NCI-H1436 (cell line): Measurements from ENCODE around the gene RPLP2.

Experiments used
- DNase-seq: peaks from one replicate; lab custom pipeline; 2025; lab: John Stamatoyannopoulos, UW

Gene RPLP2

GRCh38 chr11:791658-792534 lies 17.9 kb upstream of the RPLP2 start:
- DNase-seq: no peak

- no peak for DNase-seq
Observed at GRCh38 chr11:792535-792821, 17.3 kb upstream of the RPLP2 start.

DNA sequence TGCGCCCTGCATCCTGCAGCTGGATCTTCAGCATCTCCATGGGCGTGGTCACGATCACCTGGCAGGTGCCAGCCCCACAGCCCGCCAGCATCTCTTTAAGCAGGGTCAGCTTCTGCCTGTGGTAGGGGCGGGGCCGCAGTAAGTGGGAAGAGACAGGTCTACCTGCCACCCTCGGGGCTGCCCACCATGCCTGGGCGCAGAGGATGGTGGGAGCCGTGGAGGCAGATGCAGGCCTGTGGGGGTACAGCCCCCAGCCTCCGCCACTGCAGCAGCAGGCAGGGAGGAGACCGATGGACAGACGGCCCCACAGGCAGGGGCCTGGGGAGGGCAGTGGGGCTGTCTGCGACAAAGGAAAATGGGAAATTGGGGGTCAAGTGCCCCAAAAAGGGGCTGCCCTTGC lies 16.9 kb upstream of the RPLP2 start:
- DNase-seq: no peak

- DNase-seq: no peak
Observed at GRCh38 chr11:793556-793955, 16.2 kb upstream of the RPLP2 start.

DNA sequence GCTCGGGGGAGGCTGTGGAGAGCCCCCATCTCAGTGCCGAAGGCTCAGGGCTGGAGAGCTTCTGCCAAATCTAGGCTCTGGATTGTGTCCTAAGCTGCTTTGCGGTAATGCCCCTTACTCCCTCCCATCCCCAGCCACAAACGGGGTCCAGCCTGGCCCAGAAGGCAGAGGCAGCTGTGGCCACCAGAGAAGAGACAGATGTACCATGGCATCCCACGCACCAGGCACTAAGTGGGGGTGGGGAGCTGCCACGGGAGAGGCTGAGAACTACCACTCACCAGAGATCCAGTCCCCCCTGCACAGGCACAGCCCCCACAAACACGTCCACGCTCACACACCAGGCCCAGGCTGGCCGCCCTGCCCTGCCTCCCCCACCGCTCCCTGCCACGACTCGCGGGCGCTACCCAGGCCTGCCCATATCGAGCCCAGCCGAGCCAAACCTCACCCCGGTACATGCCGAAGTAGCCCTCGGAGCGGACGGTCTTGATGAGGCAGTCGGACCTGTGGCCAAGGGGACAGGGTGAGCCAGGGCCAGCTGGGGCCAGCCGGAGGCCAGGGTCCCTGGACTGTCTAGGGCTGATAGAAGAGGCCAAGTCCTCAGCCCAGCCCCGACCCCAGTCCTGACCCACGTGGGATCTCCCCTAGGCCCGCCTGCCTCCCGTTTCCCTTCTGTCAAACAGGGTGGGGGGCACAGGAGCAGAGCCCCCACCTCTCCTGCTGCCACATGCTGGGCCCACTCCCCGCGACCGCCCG lies 15.6 kb upstream of the RPLP2 start:
- DNase-seq: no peak

- peak; percentile 41 for DNase-seq
Observed at GRCh38 chr11:794766-795633, 14.8 kb upstream of the RPLP2 start.

DNA sequence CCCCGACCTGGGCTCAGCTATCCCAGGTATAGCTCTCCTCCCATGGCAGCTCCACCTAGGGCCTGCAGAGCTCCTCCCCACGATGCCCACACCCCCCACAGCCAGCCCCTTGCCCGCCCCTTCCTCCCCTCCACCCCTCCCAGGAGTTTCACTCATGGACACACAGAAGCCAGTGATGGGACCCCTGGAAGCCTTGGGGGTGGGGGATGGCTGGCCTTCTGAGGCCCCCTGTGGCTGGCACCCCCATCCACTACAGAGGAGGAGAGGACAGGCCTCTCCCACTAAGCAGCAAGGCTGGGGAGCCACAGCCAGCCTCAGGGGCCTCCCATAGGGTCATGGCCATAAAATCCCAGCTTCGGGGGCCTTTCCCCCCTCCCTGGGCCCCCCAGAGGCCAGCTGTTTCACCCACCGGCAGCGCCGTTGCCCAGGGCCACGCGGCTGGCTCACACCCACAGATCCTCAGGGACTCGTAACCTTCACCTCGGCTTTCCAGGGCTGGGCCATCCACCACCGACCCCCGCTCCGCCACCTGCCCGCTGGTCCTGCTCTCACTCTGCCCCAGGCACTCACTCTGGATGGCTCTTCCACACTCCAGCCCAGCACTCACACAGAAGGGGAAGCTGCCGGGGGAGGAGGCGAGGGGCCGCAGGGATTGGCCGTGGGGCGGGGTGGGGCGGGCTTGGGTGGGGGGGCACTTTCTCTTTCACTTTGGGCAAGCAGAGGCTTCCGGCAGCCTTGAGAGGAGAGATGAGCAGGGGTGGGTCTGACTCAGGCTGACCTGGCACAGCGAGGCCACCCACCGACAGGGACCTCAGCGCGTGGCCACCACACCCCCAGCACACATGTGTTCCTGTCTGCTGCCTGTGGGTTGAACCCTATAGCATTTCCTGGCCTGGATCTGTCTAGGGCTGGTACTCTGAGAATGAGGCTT lies 13.9 kb upstream of the RPLP2 start:
- peak; percentile 71 for DNase-seq

DNA sequence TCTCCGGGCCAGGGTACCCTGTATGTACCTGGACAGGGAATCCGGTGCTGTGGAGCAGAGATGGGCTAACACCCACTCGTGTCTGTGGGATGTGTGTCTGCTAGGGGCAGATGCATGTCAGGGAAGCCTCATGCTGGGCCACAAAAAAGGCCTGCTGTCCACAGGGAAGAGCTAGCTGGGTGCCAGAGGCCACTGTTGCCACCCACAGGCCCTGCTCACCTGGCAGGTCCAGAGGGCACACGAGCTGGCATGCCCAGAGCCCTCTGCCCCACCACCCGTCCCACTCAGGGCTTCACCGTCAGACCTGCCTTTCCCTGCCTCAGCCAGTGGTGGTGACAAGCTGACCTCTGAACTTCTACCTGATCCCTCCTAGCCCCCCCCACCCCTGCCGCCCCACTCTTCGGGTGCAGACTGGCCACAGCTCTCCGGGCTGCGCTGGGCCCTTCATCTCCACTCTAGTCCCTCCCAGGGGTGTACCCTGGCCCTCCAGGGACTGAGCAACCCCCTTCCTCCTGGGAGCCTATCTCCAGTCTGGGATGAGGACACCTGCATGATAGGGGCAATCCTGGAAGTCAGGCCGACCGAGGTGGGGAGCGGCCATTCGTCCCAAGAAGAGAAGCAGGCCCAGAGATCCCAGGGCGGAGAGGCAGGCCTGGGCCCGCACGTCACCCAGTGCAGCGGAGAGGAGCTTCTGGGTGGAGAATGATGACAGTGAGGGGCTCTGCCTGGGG lies 13.0 kb upstream of the RPLP2 start:
- DNase-seq: no peak

- DNase-seq: peak; percentile 75
Observed at GRCh38 chr11:797296-798092, 12.3 kb upstream of the RPLP2 start.

- DNase-seq: peak; percentile 77
Observed at GRCh38 chr11:798093-798713, 11.6 kb upstream of the RPLP2 start, which contains the start of gene SLC25A22. Gene SLC25A22, minus strand, starts transcription at chr11:798281. Its CDS starts 3,275 bp downstream, at chr11:795006.

DNA sequence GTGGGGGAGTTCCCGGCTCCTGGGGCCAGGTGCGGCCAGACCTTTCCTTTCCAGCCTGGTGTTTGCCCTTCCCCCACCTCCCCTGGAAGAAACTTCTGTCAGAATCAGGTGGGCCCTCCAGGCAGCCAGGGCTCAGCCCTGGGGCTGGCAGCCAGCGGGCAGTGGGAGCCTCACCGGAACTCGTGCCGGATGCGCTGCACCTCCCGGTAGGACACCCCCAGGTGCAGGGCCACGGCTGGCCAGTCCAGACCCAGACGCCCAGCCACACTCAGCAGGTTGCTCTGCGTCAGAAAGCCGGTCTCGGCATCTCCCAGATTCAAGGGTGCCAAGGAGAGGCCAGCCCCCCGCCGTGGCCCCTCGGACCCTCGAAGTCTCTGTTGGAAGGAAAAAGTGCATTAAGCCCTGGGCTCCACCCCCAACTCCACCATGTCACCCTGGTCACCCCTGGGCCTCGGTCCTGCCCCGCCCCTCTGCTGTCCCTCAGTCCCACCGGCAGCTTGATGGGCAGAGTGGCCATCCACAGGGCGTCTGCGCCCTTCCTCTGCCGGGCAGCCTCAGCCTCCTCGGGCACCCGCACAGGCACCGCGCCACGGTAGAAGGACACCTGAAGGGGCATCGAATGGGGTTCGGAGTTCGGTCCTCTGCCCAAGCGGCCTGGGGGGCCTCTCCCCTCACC lies 10.0 kb upstream of the RPLP2 start:
- DNase-seq: no peak

DNA sequence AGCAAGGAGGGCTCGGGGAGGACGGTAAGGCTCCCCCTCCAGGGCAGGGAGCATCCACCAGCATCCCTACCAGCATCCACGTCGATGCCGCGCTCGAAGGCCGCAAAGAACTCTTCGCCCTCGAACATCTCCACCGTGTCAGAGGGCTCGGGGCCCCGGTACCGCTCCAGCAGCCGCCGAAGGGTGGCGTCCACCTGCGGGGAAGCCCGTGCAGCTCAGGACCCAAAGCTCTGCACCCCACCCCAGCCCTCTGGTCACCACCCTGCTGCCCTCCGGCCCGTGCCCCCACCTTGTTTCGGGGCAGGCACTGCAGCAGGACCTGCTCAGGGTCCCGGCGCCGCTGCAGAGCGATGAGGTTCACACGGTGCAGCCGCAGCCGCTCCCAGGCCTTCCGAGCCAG lies 9.3 kb upstream of the RPLP2 start:
- no peak for DNase-seq

- DNase-seq: no peak
Observed at GRCh38 chr11:801097-801780, 8.5 kb upstream of the RPLP2 start.

DNA sequence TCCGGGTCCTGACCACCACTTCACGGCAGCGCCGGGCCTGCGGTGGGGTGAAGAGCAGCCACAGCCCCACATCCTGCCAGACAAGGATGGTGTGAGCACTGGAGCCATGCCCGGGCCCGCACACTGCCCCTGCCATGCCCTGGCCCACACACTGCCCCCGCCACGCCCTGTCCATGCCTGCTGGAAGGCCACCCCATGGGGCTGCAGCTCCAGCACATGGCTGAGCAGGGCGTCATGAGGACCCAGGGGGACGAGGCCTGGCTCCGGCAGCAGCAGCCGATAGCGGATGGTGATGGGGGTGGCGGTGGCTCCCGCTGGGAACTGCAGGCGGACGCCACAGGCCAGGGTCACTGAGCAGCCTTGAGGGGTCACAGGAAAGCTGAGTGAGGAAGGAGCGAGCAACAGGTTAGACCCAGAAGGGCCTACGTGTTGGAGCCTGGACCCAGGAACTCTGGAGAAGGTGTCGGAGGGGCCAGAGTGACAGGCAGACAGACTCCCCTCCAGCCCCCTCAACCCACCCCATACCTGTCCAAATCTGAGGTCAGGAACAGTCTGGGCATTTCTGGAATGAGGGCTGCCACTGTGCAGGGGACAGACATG lies 7.6 kb upstream of the RPLP2 start:
- DNase-seq: no peak

DNA sequence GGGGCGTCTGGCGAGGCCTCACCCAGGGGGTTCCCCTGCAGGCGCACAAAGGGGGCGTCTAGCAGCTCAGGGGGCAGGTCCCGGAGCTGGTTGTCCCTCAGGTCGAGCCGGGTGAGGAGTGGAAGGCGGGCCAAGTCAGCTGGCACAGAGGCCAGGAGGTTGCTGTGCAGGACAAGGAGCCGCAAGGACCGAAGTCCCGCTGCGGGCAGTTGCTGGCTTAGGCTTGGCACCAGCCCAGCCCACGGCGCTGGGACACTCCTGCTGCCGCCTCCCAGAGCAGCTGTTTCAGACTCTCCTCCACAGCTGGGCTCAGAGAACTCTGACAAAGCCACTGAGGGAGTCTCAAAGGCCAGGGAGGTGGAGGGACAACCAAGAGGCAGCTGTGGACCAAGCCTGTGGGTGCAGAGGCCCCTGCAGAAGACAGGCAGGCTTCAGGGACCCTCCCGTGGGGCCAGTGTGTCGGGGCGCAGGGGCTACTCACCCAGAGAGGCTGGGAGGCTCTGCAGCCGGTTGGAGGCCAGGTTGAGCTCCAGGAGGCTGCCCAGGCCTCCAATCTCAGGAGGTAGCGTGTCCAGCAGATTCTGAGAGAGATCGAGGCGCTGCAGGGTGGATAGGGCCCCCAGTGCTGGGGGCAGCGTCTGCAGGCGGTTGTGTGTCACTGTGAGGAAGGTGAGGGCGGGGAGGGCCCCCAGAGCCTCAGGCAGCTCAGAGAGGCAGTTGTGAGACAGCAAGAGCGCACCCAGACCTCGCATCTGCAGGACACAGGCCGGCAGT lies 6.9 kb upstream of the RPLP2 start:
- no peak for DNase-seq

DNA sequence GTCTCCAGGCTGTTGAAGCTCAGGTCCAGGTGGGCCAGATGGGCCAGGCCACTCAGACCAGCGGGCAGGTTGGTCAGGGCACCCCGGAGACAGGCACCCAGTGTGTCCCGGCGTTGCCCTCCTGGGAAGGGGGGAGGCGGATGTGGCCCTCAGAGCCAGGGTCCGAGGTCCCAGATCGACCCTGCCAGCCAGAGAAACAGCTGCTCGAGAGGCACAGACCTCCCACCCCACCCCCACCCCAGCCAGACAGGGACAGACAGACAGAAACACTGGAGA lies 6.4 kb upstream of the RPLP2 start:
- no peak for DNase-seq
